Measurements from ENCODE around the gene TNNC1.

GRCh38 chr3:52454938-52455282 lies 1.1 kb upstream of the TNNC1 start:
- TF ChIP-seq CTCF (IDR thresholded peaks at IDR 0.05; ENCODE audit: poor library complexity, severe bottlenecking) = no peak
- TF ChIP-seq POLR2AphosphoS5 (IDR thresholded peaks at IDR 0.05) = no peak
- TF ChIP-seq EP300 (conservative IDR thresholded peaks at IDR 0.05; ENCODE audit: poor library complexity, severe bottlenecking) = no peak
- no peak for TF ChIP-seq EZH2 (IDR thresholded peaks at IDR 0.05; ENCODE audit: borderline replicate concordance, insufficient read depth, low read length, poor library complexity, severe bottlenecking)

Data from neural cell (in vitro differentiated cells).